ENCODE measurements around the gene CLEC1A. TPM values are rescaled to one million over a fixed set of nuclear protein-coding genes. Genes with fewer than 3 reads are reported as not detected.

The CLEC1A gene
- total and polyA plus RNA-seq, 2 of the 13 experiments (the other 11 are each of a cell fraction or from before 2014, with no cell fraction given), result not detected

DNA sequence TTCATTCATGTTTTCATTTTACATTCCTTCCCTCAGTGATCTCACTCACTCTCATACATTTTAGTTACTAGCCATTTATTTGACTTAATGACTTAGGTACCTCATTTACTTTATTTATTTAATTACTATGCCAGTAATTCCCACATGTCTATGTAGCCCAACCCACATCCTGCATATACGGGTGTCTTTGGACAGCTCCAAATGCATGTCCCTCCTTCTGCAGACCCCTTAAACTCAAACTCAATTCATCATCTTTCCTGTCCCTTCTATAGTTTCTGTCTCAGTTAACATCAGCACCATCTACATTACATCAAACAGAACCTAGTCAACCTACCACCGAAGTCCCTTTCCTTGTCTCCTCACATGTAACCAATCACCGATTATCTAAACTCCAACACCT, 2.8 kb downstream of the CLEC1A start:
- no peaks in the 10 kb centered on the region; a peak in 1 of 5 replicates for H3K27me3 ChIP-seq (ENCODE audit: control insufficient read depth in 1 of 2, insufficient read depth in 2 of 2, low read length in 2 of 2)
- H3K4me2 ChIP-seq (ENCODE audit: low read depth, low read length), result no peak overlapping the region
- no peak overlapping the region for H2AFZ ChIP-seq (ENCODE audit: low read length)
- no peak overlapping the region for H3K27ac ChIP-seq (ENCODE audit: extremely low read length, insufficient read depth, low read length)
- BruUV-seq (replicated peaks), result no TSS peak
- in situ Hi-C loops (cut with HindIII; ENCODE audit: extremely low pct_ligation_motif_present, low pct_unique_long_range_greater_than_20kb), result no loop called here
- CTCF ChIA-PET (ENCODE audit: low intra/inter-chr PET ratio, low total read pairs), result no interaction called here
- 44% methylated on average over 3 of the region's 3 CpGs for WGBS (ENCODE audit: low lambda C conversion rate)
- H3K36me3 ChIP-seq (replicated peaks in 1 of 2; ENCODE audit: control insufficient read depth in 1 of 2, insufficient read depth in 2 of 2, low read length in 2 of 2), result no peaks in the 10 kb centered on the region
- H3K79me2 ChIP-seq (ENCODE audit: insufficient read depth, low read length), result no peaks in the 10 kb centered on the region
- no peak for ATAC-seq
- DNase-seq (ENCODE audit: low spot score), result no peak
- no peak overlapping the region for H3K9ac ChIP-seq (ENCODE audit: insufficient read depth, low read depth, low read length)
- intact Hi-C loops (cut with micrococcal nuclease; ENCODE audit: unreplicated experiment), result no loop called here
- no peak overlapping the region for H3K4me3 ChIP-seq (replicated peaks in 1 of 3; ENCODE audit: insufficient read depth in 1 of 3, low read depth in 2 of 3, low read length in 3 of 3)
- TF ChIP-seq SUZ12 (IDR thresholded peaks at IDR 0.05; ENCODE audit: low read depth, low read length), result no peak
- TF ChIP-seq MTA3 (CRISPR knock-in tag; IDR thresholded peaks at IDR 0.05), result no peak
- TF ChIP-seq, protein P1, sequence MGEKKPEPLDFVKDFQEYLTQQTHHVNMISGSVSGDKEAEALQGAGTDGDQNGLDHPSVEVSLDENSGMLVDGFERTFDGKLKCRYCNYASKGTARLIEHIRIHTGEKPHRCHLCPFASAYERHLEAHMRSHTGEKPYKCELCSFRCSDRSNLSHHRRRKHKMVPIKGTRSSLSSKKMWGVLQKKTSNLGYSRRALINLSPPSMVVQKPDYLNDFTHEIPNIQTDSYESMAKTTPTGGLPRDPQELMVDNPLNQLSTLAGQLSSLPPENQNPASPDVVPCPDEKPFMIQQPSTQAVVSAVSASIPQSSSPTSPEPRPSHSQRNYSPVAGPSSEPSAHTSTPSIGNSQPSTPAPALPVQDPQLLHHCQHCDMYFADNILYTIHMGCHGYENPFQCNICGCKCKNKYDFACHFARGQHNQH (CRISPR knock-in tag; IDR thresholded peaks at IDR 0.05), result no peak
- no peak for TF ChIP-seq ZBTB38 (CRISPR knock-in tag; IDR thresholded peaks at IDR 0.05)
- TF ChIP-seq TP53 (CRISPR knock-in tag; conservative IDR thresholded peaks at IDR 0.05), result no peak
- no peak for TF ChIP-seq ZNF501 (CRISPR knock-in tag; IDR thresholded peaks at IDR 0.05)
- TF ChIP-seq BORCS8-MEF2B (CRISPR knock-in tag; IDR thresholded peaks at IDR 0.05), result no peak
- TF ChIP-seq ARID2 (CRISPR knock-in tag; IDR thresholded peaks at IDR 0.05; ENCODE audit: borderline replicate concordance), result no peak
- TF ChIP-seq, protein P2, sequence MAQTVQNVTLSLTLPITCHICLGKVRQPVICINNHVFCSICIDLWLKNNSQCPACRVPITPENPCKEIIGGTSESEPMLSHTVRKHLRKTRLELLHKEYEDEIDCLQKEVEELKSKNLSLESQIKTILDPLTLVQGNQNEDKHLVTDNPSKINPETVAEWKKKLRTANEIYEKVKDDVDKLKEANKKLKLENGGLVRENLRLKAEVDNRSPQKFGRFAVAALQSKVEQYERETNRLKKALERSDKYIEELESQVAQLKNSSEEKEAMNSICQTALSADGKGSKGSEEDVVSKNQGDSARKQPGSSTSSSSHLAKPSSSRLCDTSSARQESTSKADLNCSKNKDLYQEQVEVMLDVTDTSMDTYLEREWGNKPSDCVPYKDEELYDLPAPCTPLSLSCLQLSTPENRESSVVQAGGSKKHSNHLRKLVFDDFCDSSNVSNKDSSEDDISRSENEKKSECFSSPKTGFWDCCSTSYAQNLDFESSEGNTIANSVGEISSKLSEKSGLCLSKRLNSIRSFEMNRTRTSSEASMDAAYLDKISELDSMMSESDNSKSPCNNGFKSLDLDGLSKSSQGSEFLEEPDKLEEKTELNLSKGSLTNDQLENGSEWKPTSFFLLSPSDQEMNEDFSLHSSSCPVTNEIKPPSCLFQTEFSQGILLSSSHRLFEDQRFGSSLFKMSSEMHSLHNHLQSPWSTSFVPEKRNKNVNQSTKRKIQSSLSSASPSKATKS (CRISPR knock-in tag; IDR thresholded peaks at IDR 0.05), result no peak
- no peak for TF ChIP-seq SSRP1 (CRISPR knock-in tag; IDR thresholded peaks at IDR 0.05)
- no peak for TF ChIP-seq ZNF652 (CRISPR knock-in tag; IDR thresholded peaks at IDR 0.05; ENCODE audit: borderline replicate concordance, low read depth)
- no peak for TF ChIP-seq ZNF550 (CRISPR knock-in tag; IDR thresholded peaks at IDR 0.05; ENCODE audit: borderline replicate concordance)
- H3K4me1 ChIP-seq (ENCODE audit: insufficient read depth, low read length), result no peaks in the 10 kb centered on the region
- no peak for FAIRE-seq
- no peaks in the 10 kb centered on the region for H3K9me3 ChIP-seq (ENCODE audit: low read length)
- POLR2A ChIA-PET, result no interaction called here
- H4K20me1 ChIP-seq (ENCODE audit: insufficient read depth, low read length), result no peaks in the 10 kb centered on the region
